GM12878 (cell line): Measurements from ENCODE around the gene DPEP1. TPM values are rescaled to one million over a fixed set of nuclear protein-coding genes. Genes with fewer than 3 reads are reported as not detected.

Experiments
- ATAC-seq: fragments of 200-7000 bp; cut with Tn5 transposase; 3 replicates; pipeline ENCODE4 v1.9.1; 2020; ENCODE audit warnings: mild to moderate bottlenecking, moderate library complexity
- BruUV-seq: library from RNA; stranded (reverse); fragments of 400-500 nt; replicated peaks from 2 replicates; lab custom pipeline; 2021; lab: Mats Ljungman, UMichigan
- CTCF ChIA-PET: fragments of 300-600 bp; sonication (Branson Sonifier 250); formaldehyde crosslinking; extraction: SDS; loops from one replicate; lab custom pipeline; 2021; ENCODE audit warnings: inconsistent platforms; lab: Yijun Ruan, JAX
- POLR2A ChIA-PET: fragments of 350-600 bp; formaldehyde crosslinking; extraction: SDS; loops from one replicate; lab custom pipeline; 2021; ENCODE audit warnings: inconsistent platforms; lab: Charles Lee
- RAD21 ChIA-PET: fragments of 300-600 bp; sonication (Branson Sonifier 250); formaldehyde crosslinking; loops from one replicate; lab custom pipeline; 2023; ENCODE audit warnings: antibody characterized with exemption; ENCODE audit not compliant: unreplicated experiment; lab: Charles Lee
- SMC1A ChIA-PET: fragments of 300-600 bp; sonication (Branson Sonifier 250); formaldehyde crosslinking; loops from one replicate; lab custom pipeline; 2023; ENCODE audit not compliant: unreplicated experiment, uncharacterized antibody; lab: Charles Lee
- DNase-seq: peaks from one replicate; pipeline ENCODE4 v3.0.0-alpha.2; 2011; ENCODE audit warnings: low read depth, low spot score
- FAIRE-seq: peaks from 3 replicates; lab custom pipeline; 2011; peaks lifted over from hg19 to GRCh38; lab: Jason Lieb, UNC
- H2AFZ ChIP-seq: 2 replicates; pipeline ENCODE4 v1.6.0; 2011; ENCODE audit warnings: low read depth, low read length, control low read depth; ENCODE audit not compliant: control insufficient read depth
- H3K27ac ChIP-seq: 2 replicates; pipeline ENCODE4 v1.5.1; 2011; ENCODE audit warnings: control low read depth; ENCODE audit not compliant: control insufficient read depth, insufficient read depth
- H3K27me3 ChIP-seq, 2 experiments: replicated peaks in 1 of 2; 2 replicates each; pipeline versions ENCODE4 v1.6.0 to v1.6.1; 2011; ENCODE audit warnings: low read length in 1 of 2; ENCODE audit not compliant: control insufficient read depth in 2 of 2, insufficient read depth in 2 of 2
- H3K36me3 ChIP-seq, 2 experiments: 2 replicates each; pipeline ENCODE4 v1.5.1; 2011; ENCODE audit warnings: low read length in 1 of 2; ENCODE audit not compliant: control insufficient read depth in 2 of 2, insufficient read depth in 2 of 2
- H3K4me1 ChIP-seq: 2 replicates; pipeline ENCODE4 v1.6.1; 2011; ENCODE audit warnings: mild to moderate bottlenecking, low read length, moderate library complexity, mixed read lengths; ENCODE audit not compliant: control insufficient read depth, insufficient read depth
- H3K4me2 ChIP-seq: 2 replicates; pipeline ENCODE4 v1.6.0; 2011; ENCODE audit warnings: control low read depth; ENCODE audit not compliant: control insufficient read depth, insufficient read depth
- H3K4me3 ChIP-seq: fragments of 200-600 bp; sonication (generic); 2 replicates; pipeline ENCODE4 v1.5.1; 2016
- H3K79me2 ChIP-seq: 2 replicates; pipeline ENCODE4 v1.6.0; 2011; ENCODE audit warnings: low read length; ENCODE audit not compliant: control insufficient read depth, insufficient read depth
- H3K9ac ChIP-seq: 2 replicates; pipeline ENCODE4 v1.8.0; 2011; ENCODE audit warnings: low read length, control low read depth, mixed read lengths; ENCODE audit not compliant: control insufficient read depth, insufficient read depth
- H3K9me3 ChIP-seq: replicated peaks from 3 replicates; pipeline ENCODE4 v1.5.1; 2011; ENCODE audit warnings: mild to moderate bottlenecking, low read length; ENCODE audit not compliant: control insufficient read depth, insufficient read depth
- H4K20me1 ChIP-seq: 2 replicates; pipeline ENCODE4 v1.6.0; 2011; ENCODE audit not compliant: control insufficient read depth, insufficient read depth
- CBX3 ChIP-seq: fragments of 200-600 bp; sonication (generic); IDR thresholded peaks from 2 replicates; pipeline ENCODE4 v1.6.1; 2016; ENCODE audit warnings: low read depth, borderline replicate concordance
- EGR1 ChIP-seq, 2 experiments: IDR thresholded peaks; 1 replicate in 1 of 2; 2 replicates in 1 of 2; pipeline ENCODE4 v1.6.1; 2011 to 2012; ENCODE audit warnings: low read depth in 2 of 2, low read length in 2 of 2, borderline replicate concordance in 1 of 2, mild to moderate bottlenecking in 1 of 2, moderate library complexity in 1 of 2
- IKZF1 ChIP-seq: fragments of 450-650 bp; conservative IDR thresholded peaks from 2 replicates; pipeline ENCODE4 v1.6.1; 2017; ENCODE audit warnings: antibody characterized with exemption, mild to moderate bottlenecking
- IRF3 ChIP-seq: fragments of 450-650 bp; IDR thresholded peaks from 2 replicates; pipeline ENCODE4 v1.6.1; 2014; ENCODE audit warnings: mild to moderate bottlenecking
- LARP7 ChIP-seq: fragments of 450-650 bp; IDR thresholded peaks from 2 replicates; pipeline ENCODE4 v1.6.1; 2017; ENCODE audit warnings: mild to moderate bottlenecking
- NFIC ChIP-seq: IDR thresholded peaks from 2 replicates; pipeline ENCODE4 v1.6.1; 2012; ENCODE audit warnings: low read depth, mild to moderate bottlenecking, inconsistent platforms, low read length, moderate library complexity
- PAX8 ChIP-seq: fragments of 450-650 bp; IDR thresholded peaks from 2 replicates; pipeline ENCODE4 v1.6.1; 2017; ENCODE audit warnings: mild to moderate bottlenecking, moderate library complexity
- RELB ChIP-seq: fragments of 450-650 bp; IDR thresholded peaks from 2 replicates; pipeline ENCODE4 v1.6.1; 2017; ENCODE audit warnings: low read depth, mild to moderate bottlenecking, moderate library complexity
- STAT3 ChIP-seq: IDR thresholded peaks from 2 replicates; pipeline ENCODE4 v1.6.1; 2011; ENCODE audit warnings: low read depth, low read length, improper control_type of control experiment
- TCF3 ChIP-seq: IDR thresholded peaks from 2 replicates; pipeline ENCODE4 v1.6.1; 2012; ENCODE audit warnings: low read depth, mild to moderate bottlenecking, low read length, borderline replicate concordance; ENCODE audit not compliant: insufficient read depth
- USF1 ChIP-seq: IDR thresholded peaks from 2 replicates; pipeline ENCODE4 v1.6.1; 2011; ENCODE audit warnings: borderline replicate concordance, low read depth, mild to moderate bottlenecking, moderate library complexity, mixed read lengths, low read length; ENCODE audit not compliant: insufficient read depth; ENCODE audit errors: extremely low read length
- USF2 ChIP-seq: IDR thresholded peaks from 2 replicates; pipeline ENCODE4 v1.6.1; 2011; ENCODE audit warnings: low read depth, low read length, improper control_type of control experiment, borderline replicate concordance
- WRNIP1 ChIP-seq: IDR thresholded peaks from 2 replicates; pipeline ENCODE4 v1.6.1; 2011; ENCODE audit warnings: low read depth, low read length, improper control_type of control experiment, borderline replicate concordance
- ZBTB11 ChIP-seq: fragments of 450-650 bp; formaldehyde crosslinking; IDR thresholded peaks from 2 replicates; pipeline ENCODE4 v1.5.0; 2022; ENCODE audit warnings: mild to moderate bottlenecking, missing genetic modification characterization
- WGBS: methylation state at CpG from one replicate; pipeline ENCODE4 v1.1.6; 2016; ENCODE audit warnings: low lambda C conversion rate; ENCODE audit not compliant: insufficient replicate concordance, insufficient coverage; ENCODE audit errors: missing lambda C conversion rate; 5-methylcytosine and 5-hydroxymethylcytosine counted together
- in situ Hi-C: fragments of 300-500 bp; cut with MboI; formaldehyde crosslinking; loops from 9 replicates; pipeline ENCODE4 v1.14.3; 2018; ENCODE audit warnings: mixed read lengths
- intact Hi-C: fragments of 100-400 bp; cut with micrococcal nuclease; formaldehyde crosslinking; loops from one replicate; pipeline ENCODE4 v1.14.2; 2022; ENCODE audit not compliant: unreplicated experiment
- polyA plus RNA-seq, 11 experiments: library from polyadenylated mRNA; depleted of rRNA in 4 of 11; unstranded in 6 of 11; stranded (reverse) in 5 of 11; fragments of >200 nt; fragmentation: Nextera tagmentation in 4 of 11; fragmentation: Illumina TruSeq in 1 of 11; extraction: Ambion mirVana in 4 of 11; extraction: Trizol in 1 of 11; gene quantifications; 1 replicate in 1 of 11; 2 replicates in 10 of 11; pipeline versions ENCODE4 v1.2.1 to v1.2.3, GENCODE V29; 2011 to 2016; ENCODE audit warnings: inconsistent platforms in 2 of 11, missing spikeins in 2 of 11, low read depth in 1 of 11
- total RNA-seq, 4 experiments: library from RNA; depleted of rRNA in 3 of 4; stranded (reverse); fragments of >200 nt in 3 of 4; fragmentation: Illumina TruSeq in 1 of 4; extraction: Trizol in 1 of 4; gene quantifications; 2 replicates each; pipeline versions ENCODE4 v1.2.1 to v1.2.3, GENCODE V29; 2013 to 2021

DPEP1 gene
- total and polyA plus RNA-seq, 10 of the 15 experiments (the other 5 are each of a cell fraction or from before 2014, with no cell fraction given) = not detected

- Histone ChIP-seq H3K27ac (no peak overlapping the region), H3K79me2 (no peaks in the 10 kb centered on the region), H2AFZ (no peak overlapping the region), H4K20me1 (no peaks in the 10 kb centered on the region), H3K9ac (no peak overlapping the region), H3K4me1 (no peaks in the 10 kb centered on the region), H3K36me3 (no peaks in the 10 kb centered on the region), H3K27me3 (no peaks in the 10 kb centered on the region), H3K4me2 (no peak overlapping the region), H3K9me3 (no peaks in the 10 kb centered on the region), H3K4me3 (no peak overlapping the region)
- ChIA-PET POLR2A (interaction anchor here (0.5 kb wide), 1 partner anchor 50 kb away, joined by 5 read pairs; no protein-coding TSS in a partner anchor), RAD21 (interaction anchor here (0.7 to 1.0 kb wide), 2 partner anchors 29 to 258 kb away, joined by 3 to 4 read pairs; no protein-coding TSS in a partner anchor), SMC1A (no interaction called here), CTCF (interaction anchor here (1.1 to 1.3 kb wide), 3 partner anchors 11 to 38 kb away, joined by 3 to 4 read pairs (median 3); no protein-coding TSS in a partner anchor)
- ATAC-seq = peak; percentile 10; the same call in 2 of the 3 replicates
- 21% methylated on average over 5 of the region's 5 CpGs for WGBS
- in situ Hi-C loops = no loop called here
- intact Hi-C loops = no loop called here
- FAIRE-seq = no peak
- TF ChIP-seq USF1 = no peak
- no peak for TF ChIP-seq STAT3
- no peak for TF ChIP-seq IRF3
- no peak for TF ChIP-seq RELB
- no peak for TF ChIP-seq ZBTB11 (CRISPR knock-in tag)
- TF ChIP-seq EGR1 (IDR thresholded peaks at IDR 0.05; ENCODE audit: borderline replicate concordance in 1 of 2, low read depth in 2 of 2, low read length in 2 of 2) = no peak
- TF ChIP-seq IKZF1 = no peak
- no peak for TF ChIP-seq TCF3
- no peak for TF ChIP-seq PAX8
- TF ChIP-seq CBX3 = no peak
- no peak for TF ChIP-seq NFIC
- no peak for TF ChIP-seq USF2
- TF ChIP-seq LARP7 = no peak
- TF ChIP-seq WRNIP1 = no peak
- DNase-seq = no peak
- BruUV-seq = no TSS peak
Measured at GRCh38 chr16:89602952-89603590, 10.4 kb upstream of the DPEP1 start.
